ENCODE results near the gene PPARG. TPM values are rescaled to one million over a fixed set of nuclear protein-coding genes. Genes with fewer than 3 reads are reported as not detected.
A peak's percentile ranks its signal among the peaks of the same experiment; 100 is the strongest.

PPARG gene
- total and polyA plus RNA-seq, 2 experiments from 2014 or later = 0.45 to 1.2 TPM

GRCh38 chr3:12430086-12430485 is 141.2 kb downstream of the PPARG start:
- Histone ChIP-seq H3K4me1 (ENCODE audit: low read depth) (no peaks in the 10 kb centered on the region), H3K4me3 (no peak overlapping the region), H3K36me3 (no peaks in the 10 kb centered on the region), H3K9me3 (ENCODE audit: low read depth) (no peaks in the 10 kb centered on the region), H3K27me3 (no peaks in the 10 kb centered on the region), H3K27ac (no peak overlapping the region)
- TF ChIP-seq CTCF (IDR thresholded peaks at IDR 0.05; ENCODE audit: low read depth, low read length) = no peak
- DNase-seq (ENCODE audit: low read depth in 1 of 2, low spot score in 1 of 2) = no peak

DNA sequence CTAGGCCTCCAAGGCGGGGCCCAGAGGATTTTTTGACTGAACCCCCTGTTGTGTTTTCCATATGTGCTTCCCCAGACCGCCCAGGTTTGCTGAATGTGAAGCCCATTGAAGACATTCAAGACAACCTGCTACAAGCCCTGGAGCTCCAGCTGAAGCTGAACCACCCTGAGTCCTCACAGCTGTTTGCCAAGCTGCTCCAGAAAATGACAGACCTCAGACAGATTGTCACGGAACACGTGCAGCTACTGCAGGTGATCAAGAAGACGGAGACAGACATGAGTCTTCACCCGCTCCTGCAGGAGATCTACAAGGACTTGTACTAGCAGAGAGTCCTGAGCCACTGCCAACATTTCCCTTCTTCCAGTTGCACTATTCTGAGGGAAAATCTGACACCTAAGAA is 145.0 kb downstream of the PPARG start:
- H3K27ac ChIP-seq = no peak overlapping the region
- H3K9me3 ChIP-seq (ENCODE audit: low read depth) = no peaks in the 10 kb centered on the region
- H3K36me3 ChIP-seq = no peaks in the 10 kb centered on the region
- H3K4me1 ChIP-seq (ENCODE audit: low read depth) = no peaks in the 10 kb centered on the region
- no peak overlapping the region for H3K4me3 ChIP-seq
- DNase-seq (ENCODE audit: low read depth in 1 of 2, low spot score in 1 of 2) = no peak
- TF ChIP-seq CTCF (IDR thresholded peaks at IDR 0.05; ENCODE audit: low read depth, low read length) = no peak
- H3K27me3 ChIP-seq = no peaks in the 10 kb centered on the region

GRCh38 chr3:12436514-12437220 is 147.8 kb downstream of the PPARG start:
- no peaks in the 10 kb centered on the region for H3K36me3 ChIP-seq
- H3K27ac ChIP-seq = no peak overlapping the region
- no peak for TF ChIP-seq CTCF (IDR thresholded peaks at IDR 0.05; ENCODE audit: low read depth, low read length)
- no peaks in the 10 kb centered on the region for H3K27me3 ChIP-seq
- no peak overlapping the region for H3K4me3 ChIP-seq
- H3K9me3 ChIP-seq (ENCODE audit: low read depth) = no peaks in the 10 kb centered on the region
- DNase-seq (ENCODE audit: low read depth in 1 of 2, low spot score in 1 of 2) = peak in 1 of 2 donors; percentile 79
- no peaks in the 10 kb centered on the region for H3K4me1 ChIP-seq (ENCODE audit: low read depth)

GRCh38 chr3:12437221-12437605 is 148.3 kb downstream of the PPARG start:
- Histone ChIP-seq H3K9me3 (ENCODE audit: low read depth) (no peaks in the 10 kb centered on the region), H3K27me3 (no peaks in the 10 kb centered on the region), H3K36me3 (no peaks in the 10 kb centered on the region), H3K4me1 (ENCODE audit: low read depth) (no peaks in the 10 kb centered on the region), H3K4me3 (no peak overlapping the region), H3K27ac (no peak overlapping the region)
- no peak for DNase-seq (ENCODE audit: low read depth in 1 of 2, low spot score in 1 of 2)
- TF ChIP-seq CTCF (IDR thresholded peaks at IDR 0.05; ENCODE audit: low read depth, low read length) = no peak

GRCh38 chr3:12437861-12438260 is 149.0 kb downstream of the PPARG start:
- Histone ChIP-seq H3K9me3 (ENCODE audit: low read depth) (no peaks in the 10 kb centered on the region), H3K27ac (no peak overlapping the region), H3K36me3 (no peaks in the 10 kb centered on the region), H3K4me3 (no peak overlapping the region), H3K4me1 (ENCODE audit: low read depth) (peaks cover 6% of the 10 kb centered on the region), H3K27me3 (no peaks in the 10 kb centered on the region)
- DNase-seq (ENCODE audit: low read depth in 1 of 2, low spot score in 1 of 2) = no peak
- TF ChIP-seq CTCF (IDR thresholded peaks at IDR 0.05; ENCODE audit: low read depth, low read length) = no peak
